Adrenal gland (tissue), 12 donors: ENCODE measurements around the gene ARHGDIA. TPM values are rescaled to one million over a fixed set of nuclear protein-coding genes. Genes with fewer than 3 reads are reported as not detected.

Source experiments
- DNase-seq, 7 donors: peaks; one replicate each; pipeline ENCODE4 v3.0.0-alpha.2; 2019 to 2020
- H3K27ac ChIP-seq, 5 donors: fragments of 200-600 bp; sonication (generic) in 4 of 5; 1 replicate in 3 of 5; 2 replicates in 2 of 5; pipeline versions ENCODE4 v1.5.1 to v1.8.0; 2016 to 2020; ENCODE audit warnings: mild to moderate bottlenecking in 1 of 5
- H3K27me3 ChIP-seq: fragments of 200-600 bp; 2 replicates; pipeline ENCODE4 v1.8.0; 2021
- H3K36me3 ChIP-seq, 2 donors: fragments of 200-600 bp; replicated peaks in 1 of 2; 1 replicate in 1 of 2; 2 replicates in 1 of 2; pipeline versions ENCODE4 v1.5.1 to v1.8.0; 2018 to 2022
- H3K4me1 ChIP-seq, 2 donors: fragments of 200-600 bp; replicated peaks in 1 of 2; 1 replicate in 1 of 2; 2 replicates in 1 of 2; pipeline versions ENCODE4 v1.5.1 to v1.8.0; 2018 to 2021
- H3K4me3 ChIP-seq, 4 donors: fragments of 200-600 bp; sonication (generic) in 3 of 4; one replicate each; pipeline ENCODE4 v1.5.1; 2016 to 2018
- H3K9me3 ChIP-seq, 3 donors: fragments of 200-600 bp; sonication (generic) in 1 of 3; replicated peaks in 1 of 3; 1 replicate in 2 of 3; 2 replicates in 1 of 3; pipeline versions ENCODE4 v1.5.1 to v1.8.0; 2016 to 2021
- POLR2A ChIP-seq, 2 donors: fragments of 450-650 bp; IDR thresholded peaks; one replicate each; pipeline ENCODE4 v1.6.1; 2017; ENCODE audit warnings: antibody characterized with exemption in 2 of 2, mild to moderate bottlenecking in 2 of 2, moderate library complexity in 1 of 2
- WGBS, 4 donors: extraction: QIAGEN DNeasy Blood & Tissue Kit in 2 of 4; methylation state at CpG; one replicate each; pipeline versions ENCODE4 v1.1.5 to v1.1.7; 2013 to 2017; 5-methylcytosine and 5-hydroxymethylcytosine counted together
- intact Hi-C, 2 donors: fragments of 100-400 bp; cut with DNase I; formaldehyde crosslinking; loops; one replicate each; pipeline versions ENCODE4 v1.14.1 to v1.15.0; 2022 to 2023
- polyA plus RNA-seq, 3 donors: library from polyadenylated mRNA; stranded (reverse); fragments of 200-250 nt in 2 of 3; fragments of 350-450 nt in 1 of 3; fragmentation: Illumina TruSeq in 1 of 3; extraction: RNeasy Lipid Tissue Mini Kit (QIAGEN cat#74804) in 1 of 3; gene quantifications; one replicate each; pipeline ENCODE4 v1.2.3, GENCODE V29; 2013 to 2014
- total RNA-seq, 9 donors: library from RNA; depleted of rRNA in 4 of 9; stranded (reverse); fragments of >200 nt in 4 of 9; fragments of 120-200 nt in 1 of 9; fragmentation: NEBNext Ultra II Directional in 1 of 9; extraction: Animal tissue kit (Norgen Biotek cat#: 25700) in 1 of 9; gene quantifications; one replicate each; pipeline versions ENCODE4 v1.1.0 to v1.2.4, GENCODE V29; 2013 to 2023
- TF ChIP-seq, protein P1 (sequence below), 6 experiments: fragments of 450-650 bp in 4 of 6; fragments of 200-600 bp in 2 of 6; sonication (generic) in 1 of 6; IDR thresholded peaks; 1 replicate in 5 of 6; 2 replicates in 1 of 6; pipeline versions ENCODE4 v1.5.1 to v1.8.0; 2016 to 2021; ENCODE audit warnings: antibody characterized with exemption in 6 of 6, mild to moderate bottlenecking in 2 of 6, moderate library complexity in 1 of 6
- donor health status: healthy with polysubstance abuse.
- donor health status: Bipolar disorder and iron deficiency.
- donor health status: DM: yes; HTN: yes; CAD: no.
- donor health status: DM: no; HTN: no; CAD: no.
- donor health status: DM: no; HTN: no; CAD: no.
- donor health status: DM: yes; HTN: yes; CAD: no.

Gene ARHGDIA
- total and polyA plus RNA-seq, 12 donors, result 123 to 491 (median 227) TPM

DNA sequence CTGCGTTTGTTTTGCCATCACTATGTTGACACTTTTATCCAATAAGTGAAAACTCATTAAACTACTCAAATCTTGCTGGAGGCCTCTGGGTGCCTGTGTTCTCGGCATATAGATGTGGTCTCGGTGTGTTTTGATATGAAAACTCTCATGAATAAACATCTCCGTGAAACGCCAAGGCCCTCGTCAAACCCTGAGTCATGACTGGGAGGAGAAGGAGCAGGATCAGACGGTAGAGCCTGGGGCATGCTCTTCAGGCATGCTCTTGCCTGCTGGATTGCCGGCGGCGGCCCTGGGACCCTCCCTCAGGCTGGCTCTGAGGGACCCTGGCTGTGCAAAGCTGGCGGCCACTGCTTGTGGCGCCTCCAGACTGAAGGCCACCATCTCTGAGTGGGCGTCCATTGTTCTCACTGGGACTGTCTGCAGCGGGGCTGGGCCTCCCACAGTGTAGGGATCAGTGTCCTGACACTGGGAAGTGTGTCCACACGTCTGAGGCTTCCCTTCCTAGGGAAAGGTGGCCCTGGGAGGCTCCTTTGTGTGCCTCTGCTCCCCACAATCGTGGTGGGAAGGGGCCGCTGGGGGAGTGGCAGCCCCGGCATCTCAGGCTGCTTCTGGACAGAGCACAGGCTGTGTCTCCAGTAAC lies 29.2 kb upstream of the ARHGDIA start:
- TF ChIP-seq, protein P1, sequence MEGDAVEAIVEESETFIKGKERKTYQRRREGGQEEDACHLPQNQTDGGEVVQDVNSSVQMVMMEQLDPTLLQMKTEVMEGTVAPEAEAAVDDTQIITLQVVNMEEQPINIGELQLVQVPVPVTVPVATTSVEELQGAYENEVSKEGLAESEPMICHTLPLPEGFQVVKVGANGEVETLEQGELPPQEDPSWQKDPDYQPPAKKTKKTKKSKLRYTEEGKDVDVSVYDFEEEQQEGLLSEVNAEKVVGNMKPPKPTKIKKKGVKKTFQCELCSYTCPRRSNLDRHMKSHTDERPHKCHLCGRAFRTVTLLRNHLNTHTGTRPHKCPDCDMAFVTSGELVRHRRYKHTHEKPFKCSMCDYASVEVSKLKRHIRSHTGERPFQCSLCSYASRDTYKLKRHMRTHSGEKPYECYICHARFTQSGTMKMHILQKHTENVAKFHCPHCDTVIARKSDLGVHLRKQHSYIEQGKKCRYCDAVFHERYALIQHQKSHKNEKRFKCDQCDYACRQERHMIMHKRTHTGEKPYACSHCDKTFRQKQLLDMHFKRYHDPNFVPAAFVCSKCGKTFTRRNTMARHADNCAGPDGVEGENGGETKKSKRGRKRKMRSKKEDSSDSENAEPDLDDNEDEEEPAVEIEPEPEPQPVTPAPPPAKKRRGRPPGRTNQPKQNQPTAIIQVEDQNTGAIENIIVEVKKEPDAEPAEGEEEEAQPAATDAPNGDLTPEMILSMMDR (IDR thresholded peaks at IDR 0.05), result no peak
- TF ChIP-seq POLR2A (IDR thresholded peaks at IDR 0.05), result no peak
- Histone ChIP-seq H3K27me3 (peaks cover 4% of the 10 kb centered on the region), H3K4me3 (no peak overlapping the region), H3K9me3 (no peaks in the 10 kb centered on the region), H3K36me3 (peaks cover 0 to 45% of the 10 kb centered on the region in 2 donors), H3K4me1 (peaks cover 3 to 14% of the 10 kb centered on the region in 2 donors), H3K27ac (no peak overlapping the region)
- no peak for DNase-seq
- intact Hi-C loops, result no loop called here
- 67 to 81% (median 76%) methylated on average over 7 to 18 of the region's 18 CpGs for WGBS, 4 donors

DNA sequence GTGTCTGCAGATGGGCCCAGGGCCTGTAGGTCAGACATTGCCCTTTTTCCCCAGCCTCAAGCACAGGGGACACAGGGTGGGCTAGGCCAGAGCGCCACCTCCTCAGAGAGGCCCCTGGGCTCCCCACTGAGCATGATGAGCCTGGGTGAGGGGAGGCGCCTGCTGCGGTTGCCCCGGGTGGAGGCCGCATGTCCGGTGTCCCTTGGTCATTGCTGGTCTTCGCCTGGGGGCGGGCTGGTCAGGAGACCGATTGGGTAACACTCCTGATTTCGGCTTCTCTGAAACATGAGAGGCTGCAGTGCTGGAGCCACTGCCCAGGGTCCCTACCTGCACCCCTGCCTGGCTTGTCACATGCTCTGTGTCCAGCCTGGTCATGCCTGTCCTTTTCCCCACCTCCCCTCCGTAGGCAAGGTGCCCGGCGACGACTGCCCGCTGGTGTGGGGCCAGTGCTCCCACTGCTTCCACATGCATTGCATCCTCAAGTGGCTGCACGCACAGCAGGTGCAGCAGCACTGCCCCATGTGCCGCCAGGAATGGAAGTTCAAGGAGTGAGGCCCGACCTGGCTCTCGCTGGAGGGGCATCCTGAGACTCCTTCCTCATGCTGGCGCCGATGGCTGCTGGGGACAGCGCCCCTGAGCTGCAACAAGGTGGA lies 28.5 kb upstream of the ARHGDIA start:
- peaks cover 4% of the 10 kb centered on the region for H3K27me3 ChIP-seq
- TF ChIP-seq POLR2A (IDR thresholded peaks at IDR 0.05), result no peak
- TF ChIP-seq, protein P1 (IDR thresholded peaks at IDR 0.05), result no peak
- H3K9me3 ChIP-seq, result no peaks in the 10 kb centered on the region
- WGBS, 4 donors, result 95 to 97% (median 95%) methylated on average over 6 to 22 of the region's 22 CpGs
- no peak overlapping the region for H3K4me3 ChIP-seq
- peaks cover 3 to 14% of the 10 kb centered on the region in 2 donors for H3K4me1 ChIP-seq
- H3K36me3 ChIP-seq, result peaks cover 0 to 52% of the 10 kb centered on the region in 2 donors
- DNase-seq, result no peak
- intact Hi-C loops, result no loop called here
- no peak overlapping the region for H3K27ac ChIP-seq

DNA sequence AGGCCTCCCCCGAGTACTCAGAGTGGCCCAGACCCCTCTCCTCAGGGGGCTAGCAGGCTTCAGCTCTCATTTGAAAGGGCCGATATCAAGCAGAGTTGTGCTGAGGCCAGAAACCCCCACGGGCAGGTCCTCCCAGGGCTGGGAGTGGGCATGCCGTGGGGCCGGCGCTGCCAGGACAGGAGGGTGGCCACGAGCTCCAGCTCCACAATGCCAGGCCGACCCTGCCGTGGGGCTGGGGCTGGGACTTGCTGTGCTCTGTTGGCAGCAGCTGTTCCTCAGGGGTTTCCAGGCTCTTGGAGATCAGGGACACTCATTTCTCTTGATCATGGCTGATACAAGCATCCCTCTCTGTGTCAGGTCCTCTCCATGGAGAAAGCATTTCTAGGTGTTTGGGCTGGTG lies 27.7 kb upstream of the ARHGDIA start:
- H3K4me3 ChIP-seq, result no peak overlapping the region
- H3K36me3 ChIP-seq, result peaks cover 0 to 58% of the 10 kb centered on the region in 2 donors
- peaks cover 4% of the 10 kb centered on the region for H3K27me3 ChIP-seq
- H3K9me3 ChIP-seq, result no peaks in the 10 kb centered on the region
- peaks cover 3 to 14% of the 10 kb centered on the region in 2 donors for H3K4me1 ChIP-seq
- no peak for TF ChIP-seq POLR2A (IDR thresholded peaks at IDR 0.05)
- TF ChIP-seq, protein P1 (IDR thresholded peaks at IDR 0.05), result no peak
- WGBS, 4 donors, result 87 to 97% (median 91%) methylated on average over 5 to 9 of the region's 9 CpGs
- DNase-seq, result no peak
- intact Hi-C loops, result no loop called here
- no peak overlapping the region for H3K27ac ChIP-seq

DNA sequence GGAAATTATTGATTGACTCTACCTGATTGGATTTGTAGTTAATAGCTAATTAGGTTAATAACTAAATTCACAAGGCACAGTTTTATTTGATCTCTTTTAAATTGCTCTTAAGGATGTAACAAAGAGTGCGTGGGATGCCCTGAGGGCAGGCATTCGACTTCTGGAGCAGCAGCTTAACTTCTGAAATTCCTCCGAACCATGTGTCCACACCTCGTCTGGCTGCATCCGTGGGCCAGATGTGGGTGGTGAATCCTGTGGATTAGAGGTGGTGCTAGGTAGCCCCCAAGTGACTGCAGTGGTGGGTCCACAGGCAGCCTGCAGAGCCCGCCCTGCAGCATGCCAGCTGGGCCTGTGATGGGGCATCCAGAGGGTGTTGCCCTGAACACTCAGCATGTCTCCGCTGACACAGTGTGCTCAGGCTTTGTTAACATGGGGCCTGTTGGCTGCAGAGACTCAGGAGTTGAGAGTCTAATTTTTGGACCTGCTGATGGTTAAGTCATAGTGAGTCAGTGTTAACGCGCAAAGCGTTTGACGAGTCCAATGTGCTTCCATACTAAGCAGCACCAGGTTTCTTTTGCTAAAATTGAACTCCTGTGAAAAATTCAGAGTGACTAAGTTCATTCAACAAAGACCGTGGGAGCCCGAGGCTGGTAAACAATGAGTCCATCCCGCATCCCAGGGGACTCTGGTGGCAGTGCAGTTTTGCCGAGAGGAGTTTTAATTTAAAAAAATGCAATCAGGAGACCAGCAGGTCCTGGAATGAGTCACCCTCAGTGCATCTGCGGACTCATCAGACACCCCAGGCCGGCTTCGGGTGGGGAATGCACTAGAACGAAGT lies 27.1 kb upstream of the ARHGDIA start:
- Histone ChIP-seq H3K9me3 (no peaks in the 10 kb centered on the region), H3K27me3 (peaks cover 4% of the 10 kb centered on the region), H3K4me1 (peaks cover 3 to 14% of the 10 kb centered on the region in 2 donors), H3K27ac (no peak overlapping the region), H3K4me3 (no peak overlapping the region), H3K36me3 (peaks cover 0 to 58% of the 10 kb centered on the region in 2 donors)
- TF ChIP-seq, protein P1 (IDR thresholded peaks at IDR 0.05), result no peak
- TF ChIP-seq POLR2A (IDR thresholded peaks at IDR 0.05), result no peak
- no peak for DNase-seq
- intact Hi-C loops, result no loop called here
- WGBS, 4 donors, result 89 to 95% (median 93%) methylated on average over 14 to 19 of the region's 19 CpGs
